ENCODE data around the gene NPAS3.

Gene NPAS3

DNA sequence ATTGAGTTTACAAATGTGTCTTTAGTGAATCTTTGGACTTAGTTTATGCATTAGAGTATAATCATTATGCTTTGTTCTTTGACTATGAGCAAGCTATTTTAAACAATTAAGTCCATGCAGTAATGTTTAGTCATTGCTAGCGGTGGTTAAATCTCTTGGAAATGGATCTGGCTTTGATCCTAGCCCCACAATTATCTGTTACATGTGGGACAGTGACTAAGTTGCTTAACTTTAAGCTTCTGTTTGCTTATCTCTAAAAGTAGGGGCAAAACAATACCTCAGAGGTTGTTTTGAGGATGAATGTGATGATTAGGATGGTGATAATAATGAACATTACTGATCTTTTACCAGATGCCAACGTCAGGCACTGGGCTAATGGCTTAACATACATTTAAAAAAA, 124.2 kb downstream of the NPAS3 start:
- TF ChIP-seq, protein P1, sequence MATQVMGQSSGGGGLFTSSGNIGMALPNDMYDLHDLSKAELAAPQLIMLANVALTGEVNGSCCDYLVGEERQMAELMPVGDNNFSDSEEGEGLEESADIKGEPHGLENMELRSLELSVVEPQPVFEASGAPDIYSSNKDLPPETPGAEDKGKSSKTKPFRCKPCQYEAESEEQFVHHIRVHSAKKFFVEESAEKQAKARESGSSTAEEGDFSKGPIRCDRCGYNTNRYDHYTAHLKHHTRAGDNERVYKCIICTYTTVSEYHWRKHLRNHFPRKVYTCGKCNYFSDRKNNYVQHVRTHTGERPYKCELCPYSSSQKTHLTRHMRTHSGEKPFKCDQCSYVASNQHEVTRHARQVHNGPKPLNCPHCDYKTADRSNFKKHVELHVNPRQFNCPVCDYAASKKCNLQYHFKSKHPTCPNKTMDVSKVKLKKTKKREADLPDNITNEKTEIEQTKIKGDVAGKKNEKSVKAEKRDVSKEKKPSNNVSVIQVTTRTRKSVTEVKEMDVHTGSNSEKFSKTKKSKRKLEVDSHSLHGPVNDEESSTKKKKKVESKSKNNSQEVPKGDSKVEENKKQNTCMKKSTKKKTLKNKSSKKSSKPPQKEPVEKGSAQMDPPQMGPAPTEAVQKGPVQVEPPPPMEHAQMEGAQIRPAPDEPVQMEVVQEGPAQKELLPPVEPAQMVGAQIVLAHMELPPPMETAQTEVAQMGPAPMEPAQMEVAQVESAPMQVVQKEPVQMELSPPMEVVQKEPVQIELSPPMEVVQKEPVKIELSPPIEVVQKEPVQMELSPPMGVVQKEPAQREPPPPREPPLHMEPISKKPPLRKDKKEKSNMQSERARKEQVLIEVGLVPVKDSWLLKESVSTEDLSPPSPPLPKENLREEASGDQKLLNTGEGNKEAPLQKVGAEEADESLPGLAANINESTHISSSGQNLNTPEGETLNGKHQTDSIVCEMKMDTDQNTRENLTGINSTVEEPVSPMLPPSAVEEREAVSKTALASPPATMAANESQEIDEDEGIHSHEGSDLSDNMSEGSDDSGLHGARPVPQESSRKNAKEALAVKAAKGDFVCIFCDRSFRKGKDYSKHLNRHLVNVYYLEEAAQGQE (IDR thresholded peaks at IDR 0.05; ENCODE audit: insufficient read depth in 1 of 2, low read depth in 2 of 2, low read length in 2 of 2), result no peak
- no peak for TF ChIP-seq TAF1 (IDR thresholded peaks at IDR 0.05; ENCODE audit: borderline replicate concordance, insufficient read depth, low read length)
- TF ChIP-seq SIN3A (IDR thresholded peaks at IDR 0.05; ENCODE audit: borderline replicate concordance, insufficient read depth, low read length), result no peak
- no peak for TF ChIP-seq FOXP2 (optimal IDR thresholded peaks at IDR 0.05; ENCODE audit: borderline replicate concordance, extremely low read depth, extremely low read length, insufficient read depth)
- no peak for TF ChIP-seq POLR2AphosphoS5 (IDR thresholded peaks at IDR 0.05; ENCODE audit: low read depth, low read length)

DNA sequence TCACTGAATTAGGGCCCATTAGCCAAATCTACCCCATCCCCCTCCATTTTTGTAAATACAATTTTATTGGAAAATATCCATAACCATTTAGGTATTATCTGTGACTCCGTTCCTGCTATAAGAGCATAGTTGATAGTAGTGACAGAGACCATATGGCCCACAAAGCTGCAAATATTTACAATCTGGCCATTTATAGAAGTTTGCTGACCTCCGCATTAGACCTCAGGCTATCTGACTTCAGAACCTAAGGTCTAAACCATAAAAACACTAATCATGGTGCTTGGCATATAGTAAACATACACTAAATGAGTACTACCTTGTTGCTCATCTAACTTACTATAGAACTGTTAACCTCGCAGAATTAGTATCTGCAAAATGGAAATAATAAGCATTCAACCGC, 124.8 kb downstream of the NPAS3 start:
- TF ChIP-seq, protein P1 (IDR thresholded peaks at IDR 0.05; ENCODE audit: insufficient read depth in 1 of 2, low read depth in 2 of 2, low read length in 2 of 2), result no peak
- TF ChIP-seq TAF1 (IDR thresholded peaks at IDR 0.05; ENCODE audit: borderline replicate concordance, insufficient read depth, low read length) (no peak), POLR2AphosphoS5 (IDR thresholded peaks at IDR 0.05; ENCODE audit: low read depth, low read length) (no peak), FOXP2 (optimal IDR thresholded peaks at IDR 0.05; ENCODE audit: borderline replicate concordance, extremely low read depth, extremely low read length, insufficient read depth) (no peak), SIN3A (IDR thresholded peaks at IDR 0.05; ENCODE audit: borderline replicate concordance, insufficient read depth, low read length) (no peak)

DNA sequence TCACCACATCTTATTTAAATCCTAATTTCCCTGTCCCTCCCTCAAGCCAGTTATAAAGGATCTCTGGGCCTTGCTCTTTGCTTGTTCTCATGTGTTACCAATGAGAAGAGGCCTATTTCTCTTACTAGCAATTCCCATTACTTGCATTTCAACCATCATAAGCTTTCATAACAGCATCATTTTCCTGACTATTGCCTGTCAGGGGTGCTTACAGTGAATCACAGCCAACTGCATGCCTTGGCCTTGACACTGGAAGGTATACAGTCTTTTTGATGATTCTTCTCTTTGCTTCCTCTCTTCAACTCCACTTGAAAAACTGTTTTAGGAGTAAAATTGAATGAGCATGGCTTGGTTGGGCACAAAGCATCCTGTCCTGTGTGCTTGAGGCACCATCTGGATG, 127.0 kb downstream of the NPAS3 start:
- TF ChIP-seq SIN3A (IDR thresholded peaks at IDR 0.05; ENCODE audit: borderline replicate concordance, insufficient read depth, low read length) (no peak), POLR2AphosphoS5 (IDR thresholded peaks at IDR 0.05; ENCODE audit: low read depth, low read length) (no peak), TAF1 (IDR thresholded peaks at IDR 0.05; ENCODE audit: borderline replicate concordance, insufficient read depth, low read length) (no peak), FOXP2 (optimal IDR thresholded peaks at IDR 0.05; ENCODE audit: borderline replicate concordance, extremely low read depth, extremely low read length, insufficient read depth) (no peak)
- TF ChIP-seq, protein P1 (IDR thresholded peaks at IDR 0.05; ENCODE audit: insufficient read depth in 1 of 2, low read depth in 2 of 2, low read length in 2 of 2), result no peak

DNA sequence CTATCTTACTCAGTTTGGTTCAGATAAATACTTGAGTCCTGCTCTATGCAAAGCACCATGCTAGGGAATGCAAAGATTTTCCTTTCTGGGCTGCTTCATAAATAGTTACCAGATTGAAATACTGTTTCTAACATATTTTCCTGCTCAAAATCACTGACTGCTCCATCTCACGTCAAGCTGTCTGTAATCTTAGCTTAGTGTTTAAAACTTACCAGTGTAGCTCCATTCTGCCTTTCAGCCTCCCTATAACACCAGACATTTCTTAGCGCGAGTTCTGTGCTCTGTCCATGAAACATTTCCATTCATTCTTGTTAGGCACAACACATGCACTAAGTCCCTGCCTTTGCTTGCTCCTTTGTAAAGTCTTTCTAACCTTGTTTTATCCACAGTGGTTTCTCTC, 129.4 kb downstream of the NPAS3 start:
- TF ChIP-seq FOXP2 (optimal IDR thresholded peaks at IDR 0.05; ENCODE audit: borderline replicate concordance, extremely low read depth, extremely low read length, insufficient read depth) (no peak), POLR2AphosphoS5 (IDR thresholded peaks at IDR 0.05; ENCODE audit: low read depth, low read length) (no peak), SIN3A (IDR thresholded peaks at IDR 0.05; ENCODE audit: borderline replicate concordance, insufficient read depth, low read length) (no peak), TAF1 (IDR thresholded peaks at IDR 0.05; ENCODE audit: borderline replicate concordance, insufficient read depth, low read length) (no peak)
- TF ChIP-seq, protein P1 (IDR thresholded peaks at IDR 0.05; ENCODE audit: insufficient read depth in 1 of 2, low read depth in 2 of 2, low read length in 2 of 2), result no peak

DNA sequence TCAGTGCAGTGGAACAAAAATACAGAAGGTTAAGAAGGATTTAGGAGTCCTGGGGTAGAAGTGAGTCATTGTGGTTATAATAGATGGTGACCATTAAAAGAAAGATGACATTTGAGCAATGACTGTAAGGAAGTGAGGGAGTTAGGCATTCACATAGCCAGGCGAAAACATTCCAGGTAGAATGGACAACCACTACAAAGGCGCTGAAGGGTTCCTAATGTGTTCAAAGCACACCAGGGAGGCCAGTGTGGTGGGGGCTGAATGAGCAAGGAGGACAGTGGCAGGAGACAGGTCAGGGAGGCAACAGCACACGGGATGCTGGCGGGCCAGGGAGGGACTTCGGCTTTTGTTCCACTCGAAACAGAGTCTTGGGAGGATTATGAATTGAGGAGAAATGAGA, 129.9 kb downstream of the NPAS3 start:
- TF ChIP-seq SIN3A (IDR thresholded peaks at IDR 0.05; ENCODE audit: borderline replicate concordance, insufficient read depth, low read length) (no peak), TAF1 (IDR thresholded peaks at IDR 0.05; ENCODE audit: borderline replicate concordance, insufficient read depth, low read length) (no peak), POLR2AphosphoS5 (IDR thresholded peaks at IDR 0.05; ENCODE audit: low read depth, low read length) (no peak), FOXP2 (optimal IDR thresholded peaks at IDR 0.05; ENCODE audit: borderline replicate concordance, extremely low read depth, extremely low read length, insufficient read depth) (no peak)
- TF ChIP-seq, protein P1 (IDR thresholded peaks at IDR 0.05; ENCODE audit: insufficient read depth in 1 of 2, low read depth in 2 of 2, low read length in 2 of 2), result no peak

Data from PFSK-1 (cell line).